OCI-LY1 (cell line): ENCODE data around the gene ISG20.

Experiments
- H2AFZ ChIP-seq: fragments of 200-600 bp; sonication (generic), shearing (Covaris generic); 2 replicates; pipeline ENCODE4 v1.6.0; 2014; ENCODE audit warnings: antibody characterized with exemption, mild to moderate bottlenecking, low read length
- H3F3A ChIP-seq: fragments of 200-600 bp; sonication (generic), shearing (Covaris generic); 2 replicates; pipeline ENCODE4 v1.6.0; 2014; ENCODE audit warnings: mild to moderate bottlenecking, antibody characterized with exemption, low read length, moderate library complexity; ENCODE audit not compliant: insufficient read depth
- H3K27ac ChIP-seq: fragments of 200-600 bp; sonication (generic); 2 replicates; pipeline ENCODE4 v1.5.1; 2014; ENCODE audit warnings: low read length, mixed run types, mild to moderate bottlenecking, low read depth; ENCODE audit not compliant: poor library complexity, severe bottlenecking
- H3K27me3 ChIP-seq: fragments of 200-600 bp; sonication (generic); 2 replicates; pipeline ENCODE4 v1.6.0; 2014; ENCODE audit warnings: antibody characterized with exemption, mild to moderate bottlenecking, low read length, moderate library complexity; ENCODE audit not compliant: insufficient read depth
- H3K36me3 ChIP-seq: fragments of 200-600 bp; sonication (generic); 2 replicates; pipeline ENCODE4 v1.6.1; 2014; ENCODE audit warnings: mild to moderate bottlenecking, antibody characterized with exemption, low read length, moderate library complexity, mixed read lengths; ENCODE audit not compliant: insufficient read depth
- H3K4me1 ChIP-seq: fragments of 200-600 bp; sonication (generic); 2 replicates; pipeline ENCODE4 v1.5.1; 2014; ENCODE audit warnings: mild to moderate bottlenecking, low read length, moderate library complexity; ENCODE audit not compliant: insufficient read depth, severe bottlenecking
- H3K4me2 ChIP-seq: fragments of 200-600 bp; sonication (generic), shearing (Covaris generic); 2 replicates; pipeline ENCODE4 v1.6.1; 2014; ENCODE audit warnings: low read length
- H3K4me3 ChIP-seq: fragments of 200-600 bp; sonication (generic); 2 replicates; pipeline ENCODE4 v1.5.1; 2014; ENCODE audit warnings: low read length, low read depth, mild to moderate bottlenecking, mixed read lengths; ENCODE audit not compliant: poor library complexity, severe bottlenecking
- H3K79me2 ChIP-seq: fragments of 200-600 bp; shearing (Covaris generic); 2 replicates; pipeline ENCODE4 v1.6.1; 2016; ENCODE audit warnings: mixed run types, low read length, mixed read lengths; ENCODE audit not compliant: insufficient read depth
- H3K9ac ChIP-seq: fragments of 200-600 bp; sonication (generic), shearing (Covaris generic); 2 replicates; pipeline ENCODE4 v1.6.1; 2014; ENCODE audit warnings: mild to moderate bottlenecking, low read length, mixed read lengths
- H3K9me2 ChIP-seq: fragments of 200-600 bp; sonication (generic), shearing (Covaris generic); 2 replicates; pipeline ENCODE4 v1.6.1; 2014; ENCODE audit warnings: low read depth, mild to moderate bottlenecking, low read length, mixed read lengths
- H3K9me3 ChIP-seq: fragments of 200-600 bp; shearing (Covaris generic); 2 replicates; pipeline ENCODE4 v1.6.1; 2014; ENCODE audit warnings: low read length, mixed read lengths
- H4K20me1 ChIP-seq: fragments of 200-600 bp; sonication (generic), shearing (Covaris generic); 2 replicates; pipeline ENCODE4 v1.6.0; 2016; ENCODE audit warnings: mild to moderate bottlenecking, low read length; ENCODE audit not compliant: insufficient read depth
- CTCF ChIP-seq: fragments of 200-600 bp; sonication (generic), shearing (Covaris generic); IDR thresholded peaks from 2 replicates; pipeline ENCODE4 v1.5.1; 2017; ENCODE audit warnings: mild to moderate bottlenecking, antibody characterized with exemption, low read length, moderate library complexity, mixed read lengths
- EZH2 ChIP-seq: fragments of 200-600 bp; sonication (generic), shearing (Covaris generic); IDR thresholded peaks from 2 replicates; pipeline ENCODE4 v1.8.0; 2017; ENCODE audit warnings: borderline replicate concordance, mixed run types, mild to moderate bottlenecking, antibody characterized with exemption, low read length, moderate library complexity, mixed read lengths

Gene ISG20

GRCh38 chr15:88656760-88657221 lies 18.0 kb downstream of the ISG20 start:
- H3K4me1 ChIP-seq = peaks cover 22% of the 10 kb centered on the region
- peak overlapping the region; percentile 69 for H3K27ac ChIP-seq
- TF ChIP-seq EZH2 = no peak
- TF ChIP-seq CTCF = no peak
- no peaks in the 10 kb centered on the region for H3K9me2 ChIP-seq
- H3K79me2 ChIP-seq = no peaks in the 10 kb centered on the region
- H2AFZ ChIP-seq = no peak overlapping the region
- H3K27me3 ChIP-seq = no peaks in the 10 kb centered on the region
- H3K36me3 ChIP-seq = no peaks in the 10 kb centered on the region
- H3K4me3 ChIP-seq = no peak overlapping the region
- H3K9ac ChIP-seq = no peak overlapping the region
- H3K9me3 ChIP-seq = no peaks in the 10 kb centered on the region
- H3F3A ChIP-seq = no peaks in the 10 kb centered on the region
- H4K20me1 ChIP-seq = no peaks in the 10 kb centered on the region
- H3K4me2 ChIP-seq = no peak overlapping the region

GRCh38 chr15:88657326-88658069 lies 18.7 kb downstream of the ISG20 start:
- H3K27ac ChIP-seq = peak overlapping the region; percentile 69
- H3K27me3 ChIP-seq = no peaks in the 10 kb centered on the region
- H3K4me2 ChIP-seq = no peak overlapping the region
- H3K4me1 ChIP-seq = peaks cover 22% of the 10 kb centered on the region
- H3K4me3 ChIP-seq = no peak overlapping the region
- H3K36me3 ChIP-seq = no peaks in the 10 kb centered on the region
- H3K9me2 ChIP-seq = no peaks in the 10 kb centered on the region
- H3K9me3 ChIP-seq = no peaks in the 10 kb centered on the region
- no peak overlapping the region for H3K9ac ChIP-seq
- H4K20me1 ChIP-seq = no peaks in the 10 kb centered on the region
- no peak overlapping the region for H2AFZ ChIP-seq
- no peaks in the 10 kb centered on the region for H3F3A ChIP-seq
- TF ChIP-seq EZH2 (no peak), CTCF (peak; percentile 49; the same call in 1 of the 2 replicates)
- no peaks in the 10 kb centered on the region for H3K79me2 ChIP-seq

GRCh38 chr15:88658070-88658965 lies 19.5 kb downstream of the ISG20 start:
- Histone ChIP-seq H3K79me2 (no peaks in the 10 kb centered on the region), H3K27ac (no peak overlapping the region), H3K4me3 (no peak overlapping the region), H3K4me1 (peaks cover 22% of the 10 kb centered on the region), H3K36me3 (no peaks in the 10 kb centered on the region), H3K9ac (no peak overlapping the region), H3K9me3 (no peaks in the 10 kb centered on the region), H2AFZ (no peak overlapping the region), H3F3A (no peaks in the 10 kb centered on the region), H3K4me2 (no peak overlapping the region), H4K20me1 (no peaks in the 10 kb centered on the region), H3K9me2 (no peaks in the 10 kb centered on the region), H3K27me3 (no peaks in the 10 kb centered on the region)
- no peak for TF ChIP-seq CTCF
- no peak for TF ChIP-seq EZH2
